HFFc6 (cell line): ENCODE data around the gene TTYH2. TPM values are rescaled to one million over a fixed set of nuclear protein-coding genes. Genes with fewer than 3 reads are reported as not detected.

Experiments used
- DNase-seq: peaks from one replicate; pipeline ENCODE4 v3.0.0-alpha.2; 2018
- H3K27ac Mint-ChIP-seq: 2 replicates; pipeline ENCODE4 v1.8.0; 2020; ENCODE audit warnings: mild to moderate bottlenecking, mixed read lengths
- H3K27me3 Mint-ChIP-seq: 2 replicates; pipeline ENCODE4 v1.8.0; 2021; ENCODE audit warnings: mild to moderate bottlenecking, moderate library complexity, mixed read lengths; ENCODE audit not compliant: insufficient read depth
- H3K36me3 Mint-ChIP-seq: 2 replicates; pipeline ENCODE4 v1.8.0; 2021; ENCODE audit warnings: low read depth, mixed read lengths
- H3K4me1 Mint-ChIP-seq: 2 replicates; pipeline ENCODE4 v1.8.0; 2020; ENCODE audit warnings: low read depth, mixed read lengths
- H3K4me3 Mint-ChIP-seq: 2 replicates; pipeline ENCODE4 v1.8.0; 2020; ENCODE audit warnings: mild to moderate bottlenecking, moderate library complexity, mixed read lengths
- H3K9me3 Mint-ChIP-seq: 2 replicates; pipeline ENCODE4 v1.8.0; 2020; ENCODE audit warnings: mild to moderate bottlenecking, mixed read lengths
- total RNA-seq, 6 experiments: library from RNA; stranded (reverse); fragmentation: NEBNext Ultra II Directional; extraction: Animal tissue kit (Norgen Biotek cat#: 25700); gene quantifications; 2 replicates in 1 of 6; 3 replicates in 5 of 6; pipeline ENCODE4 v1.2.3, GENCODE V29; 2021
- TF ChIP-seq, protein P1 (sequence below): fragments of 200-600 bp; sonication (generic); IDR thresholded peaks from 2 replicates; pipeline ENCODE4 v1.5.0; 2021; ENCODE audit warnings: antibody characterized with exemption, mild to moderate bottlenecking

Gene TTYH2
- total RNA-seq, 6 experiments from 2014 or later, result 1.2 to 2.7 (median 1.9) TPM

DNA sequence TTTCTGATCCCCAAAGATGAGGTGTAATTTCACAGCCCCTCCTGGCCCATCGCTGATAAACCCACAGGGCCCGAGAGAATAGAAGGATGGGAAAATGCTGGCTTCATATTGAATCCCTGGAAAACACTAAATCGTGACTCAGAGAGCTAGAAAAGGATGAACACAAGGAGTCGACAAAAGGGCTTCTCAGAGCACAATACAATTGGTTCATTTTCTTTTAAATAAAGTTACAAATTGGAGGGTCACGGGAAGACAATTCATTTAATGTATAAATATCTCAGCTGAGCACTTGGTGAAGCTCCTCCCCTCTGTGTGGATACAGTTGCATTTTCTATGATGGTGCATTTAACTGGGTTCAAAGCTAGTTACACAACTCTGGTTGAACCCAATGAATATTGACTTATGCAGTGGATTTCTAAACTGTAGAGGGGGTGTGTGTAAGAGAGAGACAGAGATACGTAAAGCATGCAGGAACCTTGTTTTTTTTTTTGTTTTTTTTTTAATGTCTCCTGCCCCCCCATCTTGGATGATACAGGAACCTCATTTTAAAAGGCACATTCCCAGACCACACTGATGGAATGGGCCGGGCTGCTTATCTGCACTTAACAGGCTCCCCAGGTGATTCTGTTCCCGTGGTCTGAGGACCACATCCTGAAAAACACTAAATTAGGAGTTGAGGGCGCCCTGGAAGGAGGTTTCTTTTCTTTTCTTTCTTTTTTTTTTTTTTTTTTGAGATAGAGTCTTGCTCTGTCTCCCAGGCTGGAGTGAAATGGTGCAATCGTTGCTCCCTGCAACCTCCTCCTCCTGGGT is 14.1 kb downstream of the TTYH2 start:
- H3K27me3 Mint-ChIP-seq, result peaks cover 9% of the 10 kb centered on the region

DNA sequence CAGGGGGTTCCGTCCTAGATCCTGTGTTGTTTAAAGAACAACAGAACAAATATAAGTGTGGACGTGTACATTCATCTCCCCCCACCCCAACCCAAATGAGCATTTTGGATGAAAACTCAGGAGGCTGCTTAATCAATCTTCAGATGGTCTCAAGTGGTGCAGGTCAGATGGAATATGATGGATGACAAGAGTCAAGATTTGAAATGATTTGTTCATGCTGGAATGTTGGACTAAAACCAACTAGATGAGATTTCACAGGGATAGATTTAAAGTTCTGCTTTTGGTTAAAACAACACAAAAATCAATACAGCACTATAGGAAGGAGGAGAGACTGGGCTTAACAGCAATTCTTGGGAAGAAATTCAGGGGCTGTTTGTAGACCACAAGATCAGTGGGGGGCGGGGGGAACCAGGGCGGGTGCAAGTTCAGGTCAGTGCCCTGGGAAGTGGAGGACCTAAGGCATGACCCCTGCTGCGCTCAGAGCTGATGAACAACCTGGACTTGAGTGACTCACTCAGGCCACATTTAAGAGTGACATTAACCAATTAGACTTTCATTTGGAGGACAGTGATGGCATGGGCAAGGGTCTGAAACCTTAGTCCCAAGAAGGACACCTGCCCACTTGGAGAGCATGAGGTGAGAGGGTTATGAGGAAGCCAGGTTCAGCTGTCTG is 15.1 kb downstream of the TTYH2 start:
- no peaks in the 10 kb centered on the region for H3K9me3 Mint-ChIP-seq
- no peak for DNase-seq
- H3K27ac Mint-ChIP-seq, result no peak overlapping the region
- TF ChIP-seq, protein P1, sequence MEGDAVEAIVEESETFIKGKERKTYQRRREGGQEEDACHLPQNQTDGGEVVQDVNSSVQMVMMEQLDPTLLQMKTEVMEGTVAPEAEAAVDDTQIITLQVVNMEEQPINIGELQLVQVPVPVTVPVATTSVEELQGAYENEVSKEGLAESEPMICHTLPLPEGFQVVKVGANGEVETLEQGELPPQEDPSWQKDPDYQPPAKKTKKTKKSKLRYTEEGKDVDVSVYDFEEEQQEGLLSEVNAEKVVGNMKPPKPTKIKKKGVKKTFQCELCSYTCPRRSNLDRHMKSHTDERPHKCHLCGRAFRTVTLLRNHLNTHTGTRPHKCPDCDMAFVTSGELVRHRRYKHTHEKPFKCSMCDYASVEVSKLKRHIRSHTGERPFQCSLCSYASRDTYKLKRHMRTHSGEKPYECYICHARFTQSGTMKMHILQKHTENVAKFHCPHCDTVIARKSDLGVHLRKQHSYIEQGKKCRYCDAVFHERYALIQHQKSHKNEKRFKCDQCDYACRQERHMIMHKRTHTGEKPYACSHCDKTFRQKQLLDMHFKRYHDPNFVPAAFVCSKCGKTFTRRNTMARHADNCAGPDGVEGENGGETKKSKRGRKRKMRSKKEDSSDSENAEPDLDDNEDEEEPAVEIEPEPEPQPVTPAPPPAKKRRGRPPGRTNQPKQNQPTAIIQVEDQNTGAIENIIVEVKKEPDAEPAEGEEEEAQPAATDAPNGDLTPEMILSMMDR, result no peak
- H3K4me1 Mint-ChIP-seq, result no peaks in the 10 kb centered on the region
- no peak overlapping the region for H3K4me3 Mint-ChIP-seq
- no peaks in the 10 kb centered on the region for H3K36me3 Mint-ChIP-seq
- peaks cover 9% of the 10 kb centered on the region for H3K27me3 Mint-ChIP-seq

More for the DNA sequence above, 14.1 kb downstream of the TTYH2 start:
- Mint-ChIP-seq H3K9me3 (no peaks in the 10 kb centered on the region), H3K4me1 (no peaks in the 10 kb centered on the region), H3K4me3 (no peak overlapping the region), H3K27ac (no peak overlapping the region), H3K36me3 (no peaks in the 10 kb centered on the region)
- TF ChIP-seq, protein P1, result no peak
- no peak for DNase-seq

DNA sequence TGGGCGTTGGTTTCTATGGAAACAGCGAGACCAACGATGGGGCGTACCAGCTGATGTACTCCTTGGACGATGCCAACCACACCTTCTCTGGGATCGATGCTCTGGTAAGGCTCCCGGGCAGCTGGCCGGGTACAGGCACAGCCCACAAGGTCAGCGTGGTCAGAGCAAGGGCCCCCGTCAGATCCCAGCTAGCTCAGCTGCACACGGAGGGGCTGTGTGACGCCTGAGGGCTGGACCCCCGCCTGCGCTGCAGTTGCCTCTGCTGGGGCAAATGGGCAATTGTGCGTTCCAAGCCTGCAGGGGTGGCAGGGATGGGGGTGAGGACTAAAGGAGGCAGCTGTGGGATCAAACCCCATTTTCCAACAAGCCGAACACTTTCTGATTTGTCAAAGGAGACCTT is 17.5 kb downstream of the TTYH2 start:
- Mint-ChIP-seq H3K4me1 (no peaks in the 10 kb centered on the region), H3K27me3 (peaks cover 7% of the 10 kb centered on the region)

DNA sequence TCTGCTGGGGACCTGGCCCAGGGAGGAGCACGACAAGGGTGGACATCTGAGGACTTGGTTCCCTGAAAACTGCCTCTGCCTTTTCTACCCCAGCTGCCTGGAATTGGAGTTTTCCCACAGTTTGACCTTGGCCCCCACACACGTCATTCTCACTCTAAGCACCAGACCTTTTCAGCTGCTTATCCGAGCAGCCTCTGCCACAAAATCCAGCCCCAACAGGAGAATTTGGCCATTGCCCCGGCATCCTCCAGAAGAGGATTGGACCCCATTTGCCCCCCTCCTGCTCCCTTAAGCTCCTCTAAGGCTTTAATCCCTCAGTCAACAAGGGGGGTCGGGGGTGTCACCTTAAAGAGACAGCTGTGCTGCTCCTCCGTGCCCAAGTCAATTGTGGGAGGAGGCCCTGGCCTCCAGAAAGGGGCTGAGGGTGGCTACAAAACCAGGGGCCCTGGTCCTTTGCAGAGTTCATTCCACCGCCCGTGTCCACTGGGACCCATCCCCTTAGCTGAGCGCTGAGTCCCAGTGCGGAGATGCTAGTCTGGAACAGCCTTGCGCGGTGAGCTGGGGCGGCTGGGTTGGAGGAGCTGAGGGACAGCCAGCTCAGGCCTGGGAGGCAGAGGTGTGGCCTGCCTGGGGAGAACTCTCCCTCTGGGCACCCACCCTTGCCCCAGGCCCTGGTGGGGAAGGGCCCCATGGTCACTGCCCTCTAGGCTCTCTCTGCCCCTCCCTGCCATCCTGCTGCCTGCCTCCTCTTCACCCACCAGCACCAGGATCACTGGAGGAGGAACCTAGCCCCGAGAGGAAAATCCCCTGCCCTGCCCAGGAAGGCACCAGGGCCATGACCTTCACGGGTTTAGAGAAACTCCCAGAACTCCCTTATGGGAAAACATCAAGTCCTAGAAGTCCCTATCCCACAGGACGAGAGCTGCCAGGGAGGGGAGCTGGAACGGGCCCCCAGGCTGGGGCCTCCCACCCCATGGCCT is 18.8 kb downstream of the TTYH2 start:
- no peak for DNase-seq
- Mint-ChIP-seq H3K4me1 (no peaks in the 10 kb centered on the region), H3K36me3 (no peaks in the 10 kb centered on the region), H3K4me3 (no peak overlapping the region), H3K27ac (no peak overlapping the region), H3K9me3 (no peaks in the 10 kb centered on the region), H3K27me3 (peaks cover 7% of the 10 kb centered on the region)
- TF ChIP-seq, protein P1, result no peak

More for the DNA sequence above, 17.5 kb downstream of the TTYH2 start:
- H3K36me3 Mint-ChIP-seq, result no peaks in the 10 kb centered on the region
- no peaks in the 10 kb centered on the region for H3K9me3 Mint-ChIP-seq
- no peak for DNase-seq
- H3K4me3 Mint-ChIP-seq, result no peak overlapping the region
- H3K27ac Mint-ChIP-seq, result no peak overlapping the region
- TF ChIP-seq, protein P1, result no peak

DNA sequence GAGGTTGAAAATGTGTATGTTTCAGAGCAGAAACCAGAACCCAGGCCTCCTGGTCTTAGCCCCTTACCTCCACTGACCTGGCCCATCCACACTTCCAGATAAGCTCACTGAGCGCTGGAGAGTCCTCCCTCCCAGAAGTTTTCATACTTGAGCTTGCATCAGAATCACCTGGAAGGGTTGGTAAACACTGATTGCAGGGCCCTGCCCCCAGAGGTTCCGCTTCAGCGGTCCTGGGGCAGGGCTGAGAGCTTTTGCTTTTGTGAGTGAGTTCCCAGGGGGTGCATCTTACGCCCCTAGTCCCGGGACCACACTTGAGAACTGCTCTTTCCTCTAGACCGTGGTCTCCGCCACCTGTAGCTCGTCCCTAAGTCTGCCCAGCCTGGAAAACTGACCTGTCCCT is 20.6 kb downstream of the TTYH2 start:
- DNase-seq, result no peak
- Mint-ChIP-seq H3K4me3 (no peak overlapping the region), H3K27ac (no peak overlapping the region), H3K27me3 (peaks cover 7% of the 10 kb centered on the region), H3K4me1 (no peaks in the 10 kb centered on the region), H3K36me3 (no peaks in the 10 kb centered on the region), H3K9me3 (no peaks in the 10 kb centered on the region)
- TF ChIP-seq, protein P1, result no peak
